GM12873 (cell line): ENCODE measurements around the gene TINAGL1.

Experiments used
- CTCF ChIP-seq: IDR thresholded peaks from 2 replicates; pipeline ENCODE4 v1.5.1; 2012; ENCODE audit warnings: low read depth, mild to moderate bottlenecking, moderate library complexity, low read length, control low read depth; ENCODE audit not compliant: insufficient read depth; ENCODE audit errors: missing control alignments

TINAGL1 gene

DNA sequence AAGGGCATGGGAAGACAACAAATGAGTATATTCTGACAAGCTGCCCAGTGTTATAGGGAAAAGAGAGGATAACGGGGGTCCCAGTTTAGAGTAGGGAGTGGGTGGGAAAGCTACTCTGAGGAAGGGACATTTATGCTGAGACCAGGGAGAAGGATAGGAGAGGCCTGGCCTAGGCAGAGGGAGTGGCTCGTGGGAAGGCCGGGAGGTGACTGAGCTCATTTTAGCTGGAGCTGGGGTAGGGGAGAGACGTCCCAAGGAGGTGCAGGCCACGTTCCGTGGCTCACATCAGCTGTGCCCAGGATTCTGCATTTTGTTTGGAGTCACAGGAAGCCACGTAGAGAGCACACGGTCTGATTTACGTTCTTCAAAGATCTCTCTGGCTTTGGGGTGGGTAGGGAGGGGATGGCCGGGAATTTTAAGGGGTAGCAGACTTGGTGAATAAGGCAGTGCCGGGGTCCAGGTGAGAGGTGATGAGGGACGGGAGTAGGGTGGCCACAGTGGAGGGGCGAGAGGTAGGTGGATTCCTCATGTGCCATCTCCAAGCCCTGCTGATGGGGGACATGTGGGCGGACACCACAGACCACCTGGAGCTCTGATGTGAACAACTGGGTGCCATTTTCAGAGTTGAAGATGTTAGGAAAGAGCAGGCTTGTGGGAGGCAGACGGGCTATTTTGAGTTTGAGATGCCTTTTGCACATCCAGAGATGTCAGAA lies 4.7 kb downstream of the TINAGL1 start:
- TF ChIP-seq CTCF, result no peak

- TF ChIP-seq CTCF, result no peak
These were observed 5.8 kb downstream of the TINAGL1 start for GRCh38 chr1:31581821-31582810.

DNA sequence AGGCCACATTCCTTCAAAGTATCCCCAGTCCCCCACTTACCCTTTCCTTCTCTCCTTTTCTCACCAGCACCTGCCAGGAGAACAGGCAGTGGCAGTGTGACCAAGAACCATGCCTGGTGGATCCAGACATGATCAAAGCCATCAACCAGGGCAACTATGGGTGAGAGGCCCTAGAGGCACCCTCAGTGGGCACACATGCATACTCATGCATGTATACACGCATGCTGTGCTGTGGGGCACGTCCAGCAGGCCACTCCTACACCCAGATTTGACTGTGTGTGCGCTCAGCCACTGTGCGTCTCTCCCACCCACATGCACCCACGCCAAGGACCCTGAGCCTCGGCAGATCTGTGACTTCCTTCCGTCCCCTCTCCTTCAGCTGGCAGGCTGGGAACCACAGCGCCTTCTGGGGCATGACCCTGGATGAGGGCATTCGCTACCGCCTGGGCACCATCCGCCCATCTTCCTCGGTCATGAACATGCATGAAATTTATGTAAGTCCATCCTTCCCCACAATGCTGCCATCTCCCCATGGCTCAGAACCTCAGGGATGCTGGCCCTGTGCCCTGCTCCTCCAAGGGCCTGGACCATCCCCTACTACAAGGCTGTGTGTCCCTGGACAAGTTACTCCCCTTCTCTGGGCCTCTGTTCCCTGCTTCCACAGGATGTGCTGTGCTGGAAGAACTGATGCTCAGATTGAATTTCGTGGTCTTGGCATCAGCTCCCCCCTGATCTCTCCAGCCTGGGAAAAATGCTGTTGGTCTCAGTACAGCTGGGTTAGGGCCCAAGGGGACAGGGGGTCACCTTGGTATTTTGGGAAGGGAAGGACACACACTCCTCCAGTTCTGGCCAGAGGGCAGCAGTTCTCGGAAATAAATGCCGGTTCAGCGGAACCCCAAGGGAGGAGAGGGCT lies 7.0 kb downstream of the TINAGL1 start:
- TF ChIP-seq CTCF, result no peak

GRCh38 chr1:31583995-31584868 lies 7.9 kb downstream of the TINAGL1 start:
- no peak for TF ChIP-seq CTCF

DNA sequence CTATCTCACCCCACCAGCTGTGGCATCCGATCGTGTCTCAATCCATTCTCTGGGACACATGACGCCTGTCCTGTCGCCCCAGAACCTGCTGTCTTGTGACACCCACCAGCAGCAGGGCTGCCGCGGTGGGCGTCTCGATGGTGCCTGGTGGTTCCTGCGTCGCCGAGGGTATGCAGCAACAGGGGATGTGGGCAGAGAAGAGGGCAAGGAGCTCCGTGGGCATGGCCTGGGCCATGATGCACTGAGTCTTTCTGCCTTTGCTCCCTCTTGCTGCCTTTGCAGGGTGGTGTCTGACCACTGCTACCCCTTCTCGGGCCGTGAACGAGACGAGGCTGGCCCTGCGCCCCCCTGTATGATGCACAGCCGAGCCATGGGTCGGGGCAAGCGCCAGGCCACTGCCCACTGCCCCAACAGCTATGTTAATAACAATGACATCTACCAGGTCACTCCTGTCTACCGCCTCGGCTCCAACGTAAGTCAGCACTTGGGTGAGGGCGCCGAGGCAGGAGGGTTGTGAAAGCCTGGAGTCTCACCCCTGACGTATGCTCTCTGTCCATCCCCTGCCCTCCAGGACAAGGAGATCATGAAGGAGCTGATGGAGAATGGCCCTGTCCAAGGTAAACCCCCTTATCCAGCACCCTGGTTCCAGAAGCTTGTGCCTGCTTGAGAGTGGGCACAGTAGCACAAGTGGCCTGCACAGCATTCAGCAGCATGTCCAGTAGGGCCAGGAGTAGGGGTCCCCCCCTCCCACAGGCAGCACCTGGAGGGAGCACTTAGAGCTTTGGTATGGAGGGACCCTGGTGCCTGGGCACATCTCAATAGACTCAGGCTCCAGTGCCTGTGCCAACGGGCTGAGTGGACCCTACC lies 8.8 kb downstream of the TINAGL1 start:
- TF ChIP-seq CTCF, result no peak
